IPS DF 4.7 (cell line): ENCODE measurements around the gene RSPRY1.
"Not testable (repeated sequence)": the region's sequence is repeated elsewhere in the genome, so short reads cannot be mapped to it uniquely, and the experiment has no call there.

Experiments used
- DNase-seq: peaks from one replicate; pipeline ENCODE4 v3.0.0-alpha.2; 2013; ENCODE audit warnings: low spot score; ENCODE audit errors: extremely low read depth

The RSPRY1 gene

DNA sequence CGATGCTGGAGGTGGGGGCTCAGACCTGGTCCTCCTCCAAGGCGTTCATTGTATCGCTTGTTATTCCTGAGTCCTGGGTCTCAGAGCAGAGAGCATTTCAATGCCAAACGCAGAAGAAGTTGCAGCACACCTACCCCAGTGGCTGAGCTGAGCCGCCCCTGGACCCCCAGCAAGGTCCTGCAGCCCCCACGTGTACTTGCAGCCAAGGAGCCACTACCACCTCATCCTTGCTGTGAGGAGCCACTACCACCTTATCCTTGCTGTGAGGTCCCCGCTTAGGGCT lies 84.9 kb downstream of the RSPRY1 start:
- DNase-seq: no peak

DNA sequence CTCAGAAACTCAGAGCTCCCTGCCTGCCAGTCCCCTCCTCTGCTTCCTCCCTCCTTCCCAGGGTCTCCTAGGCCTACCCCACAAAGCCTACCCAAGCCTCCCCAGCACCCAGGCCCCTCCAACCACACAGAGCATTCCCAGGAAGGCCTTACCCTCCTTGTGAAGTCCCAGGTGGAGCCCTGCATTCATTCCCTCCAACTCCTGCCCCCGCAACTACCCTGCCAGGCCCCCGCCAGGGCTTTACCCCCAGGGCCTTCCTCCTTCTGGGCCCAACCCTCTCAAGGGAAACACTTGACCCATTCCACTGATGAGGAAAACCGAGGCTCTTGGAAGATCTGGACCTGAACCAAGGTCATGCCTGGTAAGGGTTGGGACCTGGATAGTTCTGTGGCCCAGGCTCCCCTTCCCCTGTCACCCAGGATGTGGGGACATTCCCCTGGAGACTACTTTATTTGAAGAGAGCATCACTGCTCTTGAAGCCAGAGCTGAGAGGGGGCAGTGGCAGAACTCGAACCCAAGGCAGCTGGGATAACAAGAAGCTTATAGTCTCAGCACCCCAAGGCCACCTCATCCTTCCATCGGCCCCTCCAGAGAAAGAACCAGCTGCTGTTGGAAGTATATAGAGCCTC lies 85.9 kb downstream of the RSPRY1 start:
- no peak for DNase-seq

DNA sequence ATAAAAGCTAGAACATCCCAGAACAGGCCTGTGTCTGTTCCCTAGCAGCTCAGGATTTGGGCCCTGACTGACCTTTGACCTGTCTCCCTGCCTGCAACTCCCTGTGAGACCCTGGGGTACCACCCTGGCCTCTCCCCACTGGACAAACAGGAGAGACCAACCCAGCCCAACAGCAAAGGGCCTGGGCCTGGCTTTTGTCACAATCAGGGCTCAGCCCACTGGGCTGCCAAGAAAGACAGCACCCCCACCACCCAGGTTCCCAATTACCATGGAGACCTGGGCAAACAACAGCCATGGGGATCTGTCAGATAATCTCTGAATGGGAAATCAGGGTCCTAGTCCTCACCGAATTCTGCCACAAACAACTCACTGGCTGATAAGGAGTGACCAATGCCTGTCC lies 87.2 kb downstream of the RSPRY1 start:
- no peak for DNase-seq

DNA sequence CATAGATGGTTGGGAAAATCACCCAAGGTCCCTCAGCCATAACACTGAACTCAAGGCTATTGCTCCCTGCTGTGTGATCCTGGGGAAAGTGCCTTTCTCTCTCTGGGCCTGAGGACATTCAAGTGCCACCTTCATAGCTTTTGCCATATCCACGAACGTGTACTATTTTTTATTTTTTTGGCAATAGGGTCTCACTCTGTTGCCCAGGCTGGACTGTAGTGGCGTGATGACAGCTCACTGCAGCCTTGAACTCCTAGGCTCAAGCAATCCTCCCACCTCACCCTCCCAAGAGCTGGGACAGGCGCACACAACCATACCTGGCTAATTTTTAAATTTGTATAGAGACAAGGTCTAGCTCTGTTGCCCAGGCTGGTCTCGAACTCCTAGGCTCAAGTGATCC lies 87.7 kb downstream of the RSPRY1 start:
- DNase-seq: no peak

DNA sequence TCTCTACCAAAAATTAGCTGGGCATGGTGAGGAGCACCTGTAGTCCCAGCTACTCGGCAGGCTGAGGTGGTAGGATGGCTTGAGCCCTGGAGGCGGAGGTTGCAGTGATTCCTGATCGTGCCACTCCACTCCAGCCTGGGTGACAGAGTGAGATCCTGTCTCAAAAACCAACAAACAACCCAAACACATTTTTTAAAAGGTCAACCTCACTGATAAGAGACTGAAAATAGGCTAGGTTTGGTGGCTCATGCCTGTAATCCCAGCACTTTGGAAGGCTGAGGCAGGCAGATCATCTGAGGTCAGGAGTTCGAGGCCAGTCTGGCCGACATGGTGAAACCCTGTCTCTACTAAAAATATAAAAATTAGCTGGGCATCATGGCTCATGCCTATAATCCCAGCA lies 89.8 kb downstream of the RSPRY1 start:
- not testable (repeated sequence) for DNase-seq

DNA sequence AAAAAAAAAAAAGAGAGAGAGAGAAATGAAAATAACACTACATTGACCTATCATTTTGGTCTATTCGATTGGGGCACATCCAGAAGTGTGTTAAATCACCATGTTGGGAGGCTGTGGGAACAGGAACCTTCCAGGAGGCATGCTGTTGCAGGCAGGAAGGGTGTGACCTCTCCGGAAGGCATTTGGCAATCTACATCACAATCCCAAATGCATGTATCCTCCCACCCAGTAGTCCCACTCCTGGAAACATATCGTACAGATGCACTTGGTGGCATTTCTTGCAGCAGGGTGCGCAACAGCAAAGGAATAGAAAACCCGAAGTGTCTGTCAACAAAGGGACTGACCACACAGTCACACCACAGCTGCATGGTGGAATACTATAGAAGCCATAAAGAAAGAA lies 90.5 kb downstream of the RSPRY1 start:
- no peak for DNase-seq

DNA sequence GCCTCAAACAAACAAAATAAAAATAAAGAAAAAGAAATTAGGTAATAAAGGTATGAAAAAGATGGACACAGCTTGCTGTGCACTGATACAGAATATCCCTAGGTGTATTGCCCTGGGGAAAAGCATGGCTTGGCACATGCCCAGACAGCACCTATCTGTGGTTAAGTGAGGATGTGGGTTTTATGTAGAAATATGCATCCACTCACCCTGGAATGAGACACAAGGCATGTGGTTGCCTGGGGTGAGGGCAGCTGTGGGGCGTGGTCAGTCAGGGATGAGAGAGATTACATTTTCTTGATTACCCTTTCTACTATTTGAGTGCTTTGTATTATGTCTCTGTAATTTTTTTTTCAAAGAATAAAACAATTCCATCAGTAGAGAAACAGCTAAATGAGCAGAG lies 91.5 kb downstream of the RSPRY1 start:
- DNase-seq: no peak

DNA sequence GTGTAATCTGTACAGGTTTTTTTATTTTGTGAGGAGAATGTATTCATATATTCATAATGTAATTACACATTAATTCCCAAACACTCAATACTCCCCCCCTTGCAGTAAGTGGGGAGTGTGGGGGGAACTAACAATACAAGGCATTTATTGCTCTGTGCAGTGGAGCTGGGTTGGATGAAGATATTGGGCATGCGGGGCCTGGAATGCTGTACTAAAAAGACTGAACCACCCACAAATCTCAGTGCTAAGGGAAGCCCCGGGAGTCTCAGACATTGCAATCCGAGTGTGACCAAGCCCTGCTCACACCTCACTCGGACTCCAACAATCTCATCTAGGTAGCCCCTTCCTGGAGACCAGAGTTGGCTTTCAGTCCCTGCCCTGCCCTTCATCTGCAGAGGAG lies 92.4 kb downstream of the RSPRY1 start:
- DNase-seq: no peak

DNA sequence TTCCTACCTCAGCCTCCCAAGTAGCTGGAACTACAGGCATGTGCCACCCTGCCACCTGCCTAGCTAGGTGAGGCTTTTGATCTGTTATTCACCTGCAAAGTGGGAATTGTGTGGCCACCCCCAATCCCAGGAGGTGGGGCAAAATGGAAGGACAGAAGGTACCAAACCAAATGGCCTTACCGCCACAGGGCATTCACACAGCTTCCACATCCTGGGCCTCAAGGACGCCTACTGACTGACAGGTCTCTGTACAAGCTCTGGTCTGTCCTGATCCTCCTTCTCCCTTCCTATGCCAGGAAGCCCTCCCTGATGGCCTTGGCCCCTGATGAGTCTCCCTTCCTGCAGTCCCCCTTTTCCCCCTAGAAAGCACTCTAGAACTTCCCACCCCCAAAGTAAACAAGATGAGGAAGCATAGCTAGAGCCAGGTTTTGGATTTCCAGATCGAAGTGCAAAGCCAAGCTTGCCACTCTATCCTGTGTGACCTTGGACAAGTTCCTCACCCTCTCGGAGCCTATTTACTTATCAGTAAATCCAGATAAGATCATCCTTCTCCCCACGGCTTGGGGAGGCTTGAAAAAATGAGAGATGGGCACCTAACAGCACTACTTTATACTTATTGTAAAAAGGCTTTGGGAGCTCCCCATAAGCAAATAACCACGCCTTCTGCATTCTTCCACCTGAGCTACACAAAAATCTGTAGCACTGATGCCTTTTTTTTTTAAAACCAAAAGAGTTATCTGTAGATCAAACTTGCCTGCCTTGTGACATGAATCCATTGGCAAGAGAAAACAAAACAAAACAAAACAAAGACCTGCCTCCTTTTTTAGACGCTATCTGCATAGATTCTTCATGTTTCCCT lies 93.9 kb downstream of the RSPRY1 start:
- DNase-seq: no peak

DNA sequence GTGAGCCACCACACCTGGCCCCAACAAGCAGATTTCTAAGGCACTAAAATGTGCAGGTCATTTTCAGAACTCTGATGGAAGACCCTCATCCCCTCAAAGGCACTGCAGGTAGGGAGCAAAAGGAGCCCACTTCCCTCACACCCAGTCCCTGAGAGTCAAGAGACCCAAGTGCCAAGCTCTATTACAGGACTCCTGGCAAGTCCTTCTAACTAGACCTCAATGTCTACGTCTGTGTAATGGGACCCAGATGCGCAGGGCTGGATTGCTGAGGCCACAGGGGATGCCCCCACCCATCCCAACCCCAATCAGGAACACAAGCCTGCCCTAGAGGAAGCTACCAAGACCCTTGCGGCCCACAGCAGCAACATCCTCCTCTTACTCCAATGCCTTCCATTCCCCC lies 95.7 kb downstream of the RSPRY1 start:
- DNase-seq: no peak

DNA sequence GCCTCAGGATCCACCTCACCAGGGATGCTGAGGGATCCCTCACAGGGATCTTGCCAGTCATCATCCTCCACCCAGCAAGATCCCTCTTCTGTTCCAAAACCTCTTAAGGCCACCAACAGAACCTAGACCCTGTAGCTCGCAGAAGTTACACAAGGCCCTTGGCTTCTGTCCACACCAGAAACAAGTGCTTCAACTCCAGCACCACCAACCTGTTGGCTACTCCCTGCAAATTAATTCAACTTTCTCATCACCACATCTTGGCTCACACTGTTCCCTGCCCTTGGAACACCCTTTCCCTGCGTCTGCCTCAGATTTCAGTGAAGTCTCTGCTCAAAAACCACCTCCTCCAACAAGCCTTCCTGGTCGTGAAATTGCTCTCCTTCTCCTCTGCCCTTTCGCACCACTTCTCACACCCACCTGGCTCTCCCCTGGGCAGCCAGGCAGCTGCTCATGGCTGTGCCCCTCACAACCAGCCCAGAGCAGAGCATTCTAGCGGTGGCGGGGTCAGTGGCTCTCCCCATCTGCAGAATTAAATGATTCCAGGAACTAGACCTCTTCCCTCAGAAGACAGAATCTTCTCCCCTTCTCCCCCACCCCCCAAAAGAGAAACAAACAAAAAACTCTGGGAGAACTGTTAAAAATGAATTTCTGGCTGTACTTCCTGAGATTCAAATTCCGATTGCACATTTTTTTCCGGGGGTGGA lies 96.5 kb downstream of the RSPRY1 start:
- DNase-seq: no peak

DNA sequence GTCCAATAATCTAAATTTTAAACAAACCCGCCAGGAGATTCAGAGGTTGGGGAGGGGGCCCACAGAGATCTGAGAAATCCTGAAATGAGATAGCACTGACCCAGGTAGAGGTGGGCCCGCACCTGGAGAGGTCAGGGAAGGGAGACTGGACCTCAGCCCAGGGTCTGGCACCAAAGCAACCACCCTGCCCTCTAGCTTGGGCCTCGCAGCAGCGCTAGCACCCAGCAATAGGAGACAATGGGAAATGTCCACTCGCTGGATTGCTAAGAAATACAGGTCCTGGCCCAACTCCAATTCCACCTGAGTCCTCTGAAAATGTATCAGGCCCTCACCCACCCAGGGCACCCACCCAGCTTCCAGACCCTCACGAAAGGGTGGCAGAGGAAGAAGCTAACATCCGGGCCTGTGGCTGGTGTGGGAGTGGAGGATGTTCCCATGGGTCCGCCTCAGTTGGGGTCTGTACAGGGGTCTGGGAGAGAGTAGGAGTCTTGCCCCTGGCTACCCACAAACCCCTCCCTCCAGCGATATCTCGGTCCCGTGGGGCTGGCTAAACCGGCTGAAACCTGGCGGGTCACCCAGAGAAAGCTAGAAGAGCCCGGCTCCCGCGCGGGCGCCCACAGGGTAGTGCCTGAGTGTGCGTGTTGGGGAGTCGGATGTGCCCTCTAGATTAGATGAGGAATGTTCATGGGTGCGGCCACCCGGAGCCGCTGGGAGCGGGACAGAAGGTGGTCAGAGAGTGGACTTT lies 97.3 kb downstream of the RSPRY1 start:
- no peak for DNase-seq

DNA sequence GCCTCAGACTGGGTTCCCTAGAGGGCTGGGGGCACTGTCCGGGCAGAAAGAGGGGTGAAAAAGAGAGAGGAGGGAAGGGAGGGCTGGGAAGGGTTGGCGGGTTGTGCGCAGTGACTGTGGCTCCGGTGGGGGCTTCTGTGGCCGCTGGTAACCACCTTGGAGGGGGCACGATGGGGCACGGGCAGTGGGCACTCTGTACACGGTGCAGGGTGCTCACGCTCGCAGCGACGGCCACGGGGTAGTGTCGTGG lies 97.8 kb downstream of the RSPRY1 start:
- no peak for DNase-seq

DNA sequence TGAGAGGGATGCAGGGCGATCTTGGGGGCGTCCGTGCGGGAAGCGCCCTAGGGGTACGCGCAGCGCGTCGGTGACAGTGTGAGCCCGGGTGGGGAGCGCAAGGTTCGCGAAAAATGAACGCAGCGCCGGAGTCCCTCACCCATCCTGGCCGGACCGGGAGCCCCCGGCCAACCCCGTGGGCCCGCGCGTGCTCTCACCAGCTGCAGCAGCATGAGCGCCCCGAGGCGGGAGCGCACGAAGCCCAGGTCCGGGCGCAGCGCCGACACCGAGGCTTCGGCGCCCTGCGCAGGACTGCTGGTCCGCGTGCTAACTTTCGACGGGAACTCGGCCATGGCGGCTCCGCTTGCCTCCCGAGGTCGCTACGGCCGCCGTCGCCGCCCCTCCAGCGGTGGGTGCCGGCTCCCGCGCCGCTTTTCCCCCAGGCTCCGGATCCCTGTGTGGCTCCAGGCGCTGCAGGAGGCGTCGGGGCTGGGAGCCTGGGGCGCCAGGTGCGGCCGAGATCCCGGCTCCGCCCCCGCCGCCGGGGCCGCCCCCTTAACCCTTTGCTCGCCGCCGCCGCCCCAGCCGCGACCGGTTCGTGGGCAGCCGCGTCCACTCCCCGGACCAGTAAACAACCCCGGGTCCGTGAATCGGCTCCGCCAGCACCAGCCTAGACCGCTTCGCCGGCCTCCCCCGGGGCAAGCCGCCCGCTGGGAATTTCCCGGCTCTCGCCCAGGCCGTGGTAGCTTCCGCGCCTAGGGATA lies 98.3 kb downstream of the RSPRY1 start, which contains the start of gene PLLP:
Gene PLLP (minus strand): TSS at position 464 of the 743 bp plus-strand sequence. CDS start 132 bp downstream, at position 332.
- DNase-seq: no peak

DNA sequence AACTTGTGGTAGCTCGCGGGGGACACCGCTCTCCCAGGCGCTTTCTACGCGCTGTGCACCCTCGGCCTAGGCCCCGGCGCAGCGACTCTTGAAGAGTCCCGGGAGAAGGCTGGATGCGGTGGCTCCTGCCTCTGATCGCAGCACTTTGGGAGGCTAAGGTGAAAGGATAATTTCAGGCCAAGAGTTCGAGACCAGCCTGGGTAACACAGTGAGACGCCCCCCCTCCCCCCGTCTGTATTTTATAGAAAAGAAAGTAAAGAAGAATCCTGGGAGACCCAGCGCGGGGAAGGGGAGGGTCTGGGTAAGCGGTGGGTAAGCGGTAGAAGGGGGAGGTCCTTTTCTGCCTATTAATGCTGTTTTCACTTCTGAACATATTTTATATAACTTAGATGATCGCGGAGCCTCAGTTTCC lies 98.8 kb downstream of the RSPRY1 start:
- DNase-seq: no peak

DNA sequence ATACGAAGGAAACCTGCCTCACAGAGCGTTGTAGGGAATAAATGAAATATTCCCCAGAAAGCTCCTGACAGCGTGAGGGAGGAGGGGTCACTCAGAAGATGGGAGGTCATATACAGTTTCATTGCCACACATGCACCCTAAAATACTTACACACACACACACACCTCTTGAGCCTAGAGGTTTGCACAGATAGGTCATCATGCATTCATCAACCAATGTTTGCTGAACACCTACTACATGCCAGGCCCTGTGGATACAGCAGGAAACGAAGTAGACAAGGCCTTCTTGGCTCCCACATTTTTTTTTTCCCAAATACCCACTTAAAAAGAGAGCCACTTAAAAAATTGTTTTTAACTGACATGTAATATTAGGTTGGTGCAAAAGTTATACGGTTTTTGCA lies 99.2 kb downstream of the RSPRY1 start:
- no peak for DNase-seq

DNA sequence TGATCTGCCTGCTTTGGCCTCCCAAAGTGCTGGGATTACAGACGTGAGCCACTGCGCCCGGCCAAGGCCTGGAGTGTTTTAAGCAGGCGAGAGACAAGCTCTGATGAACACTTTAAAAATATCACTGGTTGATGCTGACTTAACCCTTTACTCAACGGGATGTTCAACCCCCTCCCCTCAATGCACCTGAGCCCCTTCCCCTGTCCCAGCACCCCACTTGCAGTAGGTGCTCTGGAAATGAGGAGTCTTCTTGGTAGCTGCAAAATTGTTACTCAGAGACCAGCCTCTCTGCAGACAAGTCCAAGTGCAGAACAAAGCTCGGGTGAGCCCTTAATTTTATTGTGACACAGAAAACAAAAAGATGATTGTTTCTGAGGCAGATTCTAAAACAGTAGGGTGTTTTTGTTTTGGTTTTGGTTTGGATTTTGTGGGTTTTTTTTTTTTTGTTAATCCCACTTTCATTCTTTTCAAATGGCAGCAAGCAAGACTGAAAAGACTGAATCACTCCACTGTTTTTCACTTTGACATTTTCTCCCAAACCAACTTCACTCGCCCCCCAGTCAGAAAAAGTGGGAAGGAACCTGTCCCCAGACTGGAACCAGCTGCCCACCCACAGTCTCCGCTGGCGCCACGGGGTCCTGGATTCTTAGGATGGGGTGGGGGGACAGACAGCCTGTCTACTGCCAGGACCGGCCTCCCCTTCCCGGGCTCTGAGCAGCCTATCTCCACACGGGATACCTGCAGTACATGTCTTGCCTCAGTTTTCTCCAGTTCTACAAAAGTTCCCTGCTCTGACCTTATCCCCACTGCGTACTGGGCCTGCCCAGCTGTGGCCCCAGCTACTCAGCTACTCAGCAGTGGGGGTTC lies 103.5 kb downstream of the RSPRY1 start:
- DNase-seq: no peak
